PC-9 (cell line): ENCODE data around the gene MRPS10. TPM values are rescaled to one million over a fixed set of nuclear protein-coding genes. Genes with fewer than 3 reads are reported as not detected.
A peak's percentile ranks its signal among the peaks of the same experiment; 100 is the strongest.

Source experiments
- BruUV-seq: library from RNA; stranded (reverse); fragments of 400-500 nt; replicated peaks from 2 replicates; lab custom pipeline; 2021; lab: Mats Ljungman, UMichigan
- CTCF ChIA-PET: fragments of 300-600 bp; sonication (Branson Sonifier 250); formaldehyde crosslinking; loops from one replicate; lab custom pipeline; 2022; ENCODE audit warnings: antibody characterized with exemption; lab: Charles Lee
- POLR2A ChIA-PET: fragments of 300-600 bp; sonication (Branson Sonifier 250); formaldehyde crosslinking; loops from one replicate; lab custom pipeline; 2022; ENCODE audit warnings: antibody characterized with exemption; ENCODE audit not compliant: unreplicated experiment; lab: Charles Lee
- DNase-seq, 2 experiments: peaks; one replicate each; pipeline versions ENCODE4 v3.0.0 to v3.0.0-alpha.2; 2015 to 2022; ENCODE audit warnings: mixed read lengths in 1 of 2
- H2AFZ ChIP-seq: fragments of 200-600 bp; sonication (generic); 2 replicates; pipeline ENCODE4 v1.8.1; 2017; ENCODE audit warnings: antibody characterized with exemption
- H3F3A ChIP-seq: fragments of 200-600 bp; sonication (generic); 2 replicates; pipeline ENCODE4 v1.8.1; 2017; ENCODE audit warnings: antibody characterized with exemption, mild to moderate bottlenecking, low read depth; ENCODE audit not compliant: insufficient read depth
- H3K27ac ChIP-seq: fragments of 200-600 bp; sonication (generic); 2 replicates; pipeline ENCODE4 v1.6.1; 2016; ENCODE audit warnings: mixed run types
- H3K27me3 ChIP-seq: fragments of 200-600 bp; sonication (generic); 2 replicates; pipeline ENCODE4 v1.6.1; 2016; ENCODE audit warnings: low read depth, mixed run types; ENCODE audit not compliant: insufficient read depth
- H3K36me3 ChIP-seq: fragments of 200-600 bp; sonication (generic); 2 replicates; pipeline ENCODE4 v1.6.1; 2016; ENCODE audit warnings: low read depth, mixed run types
- H3K4me1 ChIP-seq: fragments of 200-600 bp; sonication (generic); replicated peaks from 2 replicates; pipeline ENCODE4 v1.6.1; 2016; ENCODE audit warnings: mixed run types; ENCODE audit not compliant: insufficient read depth
- H3K4me2 ChIP-seq: fragments of 200-600 bp; sonication (generic); 2 replicates; pipeline ENCODE4 v1.6.1; 2017; ENCODE audit warnings: mixed run types
- H3K4me3 ChIP-seq: fragments of 200-600 bp; sonication (generic); 2 replicates; pipeline ENCODE4 v1.6.1; 2016; ENCODE audit warnings: mixed run types
- H3K79me2 ChIP-seq: fragments of 200-600 bp; sonication (generic); 2 replicates; pipeline ENCODE4 v1.6.1; 2017; ENCODE audit warnings: low read depth, mixed run types
- H3K9me2 ChIP-seq: fragments of 200-600 bp; sonication (generic); 2 replicates; pipeline ENCODE4 v1.8.1; 2017; ENCODE audit warnings: mild to moderate bottlenecking; ENCODE audit not compliant: insufficient read depth
- H3K9me3 ChIP-seq: fragments of 200-600 bp; sonication (generic); 2 replicates; pipeline ENCODE4 v1.8.1; 2016; ENCODE audit warnings: low read depth; ENCODE audit not compliant: insufficient read depth
- H4K20me1 ChIP-seq: fragments of 200-600 bp; sonication (generic); 2 replicates; pipeline ENCODE4 v1.8.1; 2017; ENCODE audit not compliant: insufficient read depth
- EZH2 ChIP-seq: fragments of 200-600 bp; sonication (generic); IDR thresholded peaks from 2 replicates; pipeline ENCODE4 v1.8.0; 2017; ENCODE audit warnings: antibody characterized with exemption, low read depth
- intact Hi-C: fragments of 100-400 bp; cut with micrococcal nuclease; formaldehyde crosslinking; loops from one replicate; pipeline ENCODE4 v1.10.0; 2022; ENCODE audit not compliant: unreplicated experiment
- total RNA-seq: library from RNA; stranded (reverse); gene quantifications from 2 replicates; pipeline ENCODE4 v1.2.3, GENCODE V29; 2021
- TF ChIP-seq, protein P1 (sequence below): fragments of 200-600 bp; sonication (generic); conservative IDR thresholded peaks from 2 replicates; pipeline ENCODE4 v1.6.1; 2017; ENCODE audit warnings: mixed run types, antibody characterized with exemption, mild to moderate bottlenecking, moderate library complexity

MRPS10 gene
- total RNA-seq, 1 experiment from 2014 or later: 56.5 TPM

DNA sequence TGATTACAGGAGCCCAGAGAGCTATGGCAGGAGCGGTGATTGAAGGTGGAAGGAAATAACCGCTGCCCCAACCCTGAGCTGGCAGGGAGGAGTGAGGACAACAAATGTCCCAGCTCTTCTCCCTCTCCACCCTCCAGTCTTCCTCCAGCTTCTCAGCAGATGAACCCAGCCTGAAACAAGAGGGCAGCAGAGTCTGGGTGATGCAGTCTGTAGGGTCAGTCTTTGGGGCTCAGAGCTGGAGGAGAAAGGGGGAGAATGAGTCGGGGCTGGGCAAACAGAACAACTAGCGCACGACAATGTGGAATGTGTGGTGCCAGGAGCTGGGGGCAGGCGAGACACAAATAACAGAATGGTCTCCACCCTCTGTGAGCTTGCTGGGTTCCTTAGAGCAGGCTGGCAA is 49.0 kb downstream of the MRPS10 start:
- 0 out of 2 replicates have a peak, but pooled peaks cover 7% of the 10 kb centered on the region for H3K4me1 ChIP-seq
- no peaks in the 10 kb centered on the region for H3F3A ChIP-seq
- no peak overlapping the region for H3K4me2 ChIP-seq
- ChIA-PET CTCF (interaction anchor here (0.5 kb wide), 1 partner anchor 45 kb away, joined by 3 read pairs; no protein-coding TSS in a partner anchor), POLR2A (interaction anchor here (0.6 kb wide), 1 partner anchor 50 kb away, joined by 3 read pairs; no protein-coding TSS in a partner anchor)
- TF ChIP-seq, protein P1, sequence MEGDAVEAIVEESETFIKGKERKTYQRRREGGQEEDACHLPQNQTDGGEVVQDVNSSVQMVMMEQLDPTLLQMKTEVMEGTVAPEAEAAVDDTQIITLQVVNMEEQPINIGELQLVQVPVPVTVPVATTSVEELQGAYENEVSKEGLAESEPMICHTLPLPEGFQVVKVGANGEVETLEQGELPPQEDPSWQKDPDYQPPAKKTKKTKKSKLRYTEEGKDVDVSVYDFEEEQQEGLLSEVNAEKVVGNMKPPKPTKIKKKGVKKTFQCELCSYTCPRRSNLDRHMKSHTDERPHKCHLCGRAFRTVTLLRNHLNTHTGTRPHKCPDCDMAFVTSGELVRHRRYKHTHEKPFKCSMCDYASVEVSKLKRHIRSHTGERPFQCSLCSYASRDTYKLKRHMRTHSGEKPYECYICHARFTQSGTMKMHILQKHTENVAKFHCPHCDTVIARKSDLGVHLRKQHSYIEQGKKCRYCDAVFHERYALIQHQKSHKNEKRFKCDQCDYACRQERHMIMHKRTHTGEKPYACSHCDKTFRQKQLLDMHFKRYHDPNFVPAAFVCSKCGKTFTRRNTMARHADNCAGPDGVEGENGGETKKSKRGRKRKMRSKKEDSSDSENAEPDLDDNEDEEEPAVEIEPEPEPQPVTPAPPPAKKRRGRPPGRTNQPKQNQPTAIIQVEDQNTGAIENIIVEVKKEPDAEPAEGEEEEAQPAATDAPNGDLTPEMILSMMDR: no peak
- TF ChIP-seq EZH2: no peak
- H2AFZ ChIP-seq: no peak overlapping the region
- H3K9me3 ChIP-seq: no peaks in the 10 kb centered on the region
- no peak for DNase-seq
- H4K20me1 ChIP-seq: no peaks in the 10 kb centered on the region
- intact Hi-C loops: no loop called here
- no peak overlapping the region for H3K27ac ChIP-seq
- H3K9me2 ChIP-seq: no peaks in the 10 kb centered on the region
- no peaks in the 10 kb centered on the region for H3K27me3 ChIP-seq
- H3K36me3 ChIP-seq: no peaks in the 10 kb centered on the region
- no peak overlapping the region for H3K4me3 ChIP-seq
- H3K79me2 ChIP-seq: no peaks in the 10 kb centered on the region
- BruUV-seq: no TSS peak

DNA sequence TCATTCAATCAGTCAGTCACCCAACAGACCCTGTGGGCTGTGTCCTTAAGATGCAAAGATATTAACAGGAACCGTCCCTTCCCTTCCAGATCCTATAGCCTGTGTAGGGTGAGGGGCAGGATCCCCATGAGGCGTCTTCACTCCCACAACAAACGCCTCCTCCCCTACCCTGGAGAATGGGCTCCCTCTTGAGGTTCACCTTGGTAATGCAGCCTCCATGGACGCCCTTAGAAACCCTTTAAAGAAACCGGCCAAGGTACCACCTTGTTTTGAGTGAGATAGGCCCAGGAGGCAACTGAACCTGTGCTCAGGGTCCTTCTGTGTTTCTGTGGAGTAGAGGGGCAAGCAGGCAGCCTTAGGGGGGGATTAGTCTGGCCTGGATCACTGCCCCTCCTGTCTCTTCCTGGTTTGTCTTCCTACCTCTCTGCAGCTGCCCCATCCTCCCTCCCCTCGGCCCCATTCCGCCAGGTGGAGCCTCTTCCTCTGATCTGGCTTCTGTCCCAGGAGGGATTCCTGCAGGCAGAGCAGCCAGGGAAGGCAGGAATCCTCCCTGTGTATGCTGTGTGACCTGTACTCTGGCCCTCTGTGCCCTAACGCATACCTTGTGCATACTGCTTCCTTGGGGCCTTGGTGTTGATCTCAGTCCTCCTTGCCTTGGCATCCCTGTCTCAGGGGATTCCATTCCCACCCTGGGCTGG is 51.1 kb downstream of the MRPS10 start:
- no peaks in the 10 kb centered on the region for H4K20me1 ChIP-seq
- ChIA-PET CTCF (interaction anchor here (0.6 to 0.9 kb wide), 3 partner anchors 43 to 613 kb away, joined by 5 to 8 read pairs (median 6); partner anchors contain the start of gene TFEB), POLR2A (interaction anchor here (0.7 kb wide), 1 partner anchor 24 kb away, joined by 3 read pairs; the partner anchor contains the start of gene C6orf132)
- no peaks in the 10 kb centered on the region for H3K9me3 ChIP-seq
- TF ChIP-seq EZH2: no peak
- TF ChIP-seq, protein P1: peak; percentile 100
- H3K27ac ChIP-seq: no peak overlapping the region
- intact Hi-C loops: loop anchor here (1.0 to 2.0 kb wide), 8 partner anchors 24 to 711 kb away; partner anchors contain the start of genes C6orf132 and PRICKLE4
- BruUV-seq: no TSS peak
- no peaks in the 10 kb centered on the region for H3K36me3 ChIP-seq
- DNase-seq: peak; percentile 67 to 83
- H3K4me1 ChIP-seq: 0 out of 2 replicates have a peak, but pooled peaks cover 7% of the 10 kb centered on the region
- peak overlapping the region; percentile 53 for H3K4me2 ChIP-seq
- H3F3A ChIP-seq: no peaks in the 10 kb centered on the region
- H3K9me2 ChIP-seq: no peaks in the 10 kb centered on the region
- peak overlapping the region; percentile 74; the same call in 1 of the 2 replicates for H2AFZ ChIP-seq
- H3K4me3 ChIP-seq: no peak overlapping the region
- no peaks in the 10 kb centered on the region for H3K27me3 ChIP-seq
- no peaks in the 10 kb centered on the region for H3K79me2 ChIP-seq

DNA sequence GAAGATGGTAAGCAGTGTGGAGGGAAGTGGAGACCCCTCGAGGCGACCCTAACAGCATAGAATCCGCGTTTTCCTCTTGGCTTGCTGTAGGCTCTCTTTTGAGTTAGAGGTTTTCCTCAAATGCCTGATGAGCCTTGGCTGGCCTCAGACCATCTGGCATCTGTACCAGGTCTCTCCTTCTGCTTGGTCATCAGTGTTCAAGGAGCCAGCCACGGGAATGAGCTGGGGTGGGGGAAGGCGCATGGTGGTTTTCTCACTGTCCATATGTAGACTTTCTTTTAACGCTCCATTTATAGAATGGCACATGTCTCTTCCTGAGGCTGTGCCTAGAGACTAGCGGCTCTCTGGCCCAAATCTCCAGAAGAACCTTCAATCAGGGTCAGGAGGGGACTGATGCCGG is 52.6 kb downstream of the MRPS10 start:
- no peak overlapping the region for H3K4me2 ChIP-seq
- BruUV-seq: no TSS peak
- no peak overlapping the region for H2AFZ ChIP-seq
- H3K9me3 ChIP-seq: no peaks in the 10 kb centered on the region
- intact Hi-C loops: no loop called here
- no peak overlapping the region for H3K27ac ChIP-seq
- ChIA-PET CTCF (interaction anchor here (0.7 kb wide), 1 partner anchor 43 kb away, joined by 3 read pairs; no protein-coding TSS in a partner anchor), POLR2A (interaction anchor here (0.5 to 0.7 kb wide), 2 partner anchors 17 to 27 kb away, joined by 3 to 4 read pairs; no protein-coding TSS in a partner anchor)
- H3K4me1 ChIP-seq: 0 out of 2 replicates have a peak, but pooled peaks cover 7% of the 10 kb centered on the region
- no peaks in the 10 kb centered on the region for H4K20me1 ChIP-seq
- H3K9me2 ChIP-seq: no peaks in the 10 kb centered on the region
- TF ChIP-seq, protein P1: no peak
- TF ChIP-seq EZH2: no peak
- H3K36me3 ChIP-seq: no peaks in the 10 kb centered on the region
- no peaks in the 10 kb centered on the region for H3K27me3 ChIP-seq
- no peaks in the 10 kb centered on the region; the same call in 1 of the 2 replicates for H3F3A ChIP-seq
- no peak for DNase-seq
- H3K79me2 ChIP-seq: no peaks in the 10 kb centered on the region
- no peak overlapping the region for H3K4me3 ChIP-seq
